MCF 10A (cell line): Measurements from ENCODE around the gene TMEM134. TPM values are rescaled to one million over a fixed set of nuclear protein-coding genes. Genes with fewer than 3 reads are reported as not detected.
"Not testable (repeated sequence)": the region's sequence is repeated elsewhere in the genome, so short reads cannot be mapped to it uniquely, and the experiment has no call there.

Source experiments
- BruUV-seq: library from RNA; stranded (reverse); fragments of 400-500 nt; replicated peaks from 2 replicates; lab custom pipeline; 2021; lab: Mats Ljungman, UMichigan
- CTCF ChIA-PET: fragments of 300-600 bp; sonication (Branson Sonifier 250); formaldehyde crosslinking; extraction: SDS; loops from one replicate; lab custom pipeline; 2021; ENCODE audit warnings: antibody characterized with exemption, inconsistent platforms; lab: Yijun Ruan, JAX
- POLR2A ChIA-PET: fragments of 300-600, 350-650 bp; sonication (Branson Sonifier 250); formaldehyde crosslinking; extraction: SDS; loops from one replicate; lab custom pipeline; 2020; ENCODE audit warnings: antibody characterized with exemption, inconsistent platforms; lab: Yijun Ruan, JAX
- DNase-seq: peaks from one replicate; pipeline ENCODE4 v3.0.0-alpha.2; 2018; ENCODE audit not compliant: unreplicated experiment
- H3K27ac Mint-ChIP-seq: one replicate; pipeline ENCODE4 v1.8.0; 2022; ENCODE audit warnings: mild to moderate bottlenecking, low read depth, mixed read lengths; ENCODE audit not compliant: unreplicated experiment
- H3K27me3 Mint-ChIP-seq: one replicate; pipeline ENCODE4 v1.8.0; 2022; ENCODE audit warnings: mixed read lengths; ENCODE audit not compliant: insufficient read depth, unreplicated experiment
- H3K36me3 Mint-ChIP-seq: one replicate; pipeline ENCODE4 v1.8.0; 2022; ENCODE audit warnings: mild to moderate bottlenecking, moderate library complexity, mixed read lengths; ENCODE audit not compliant: insufficient read depth, unreplicated experiment
- H3K4me1 Mint-ChIP-seq: one replicate; pipeline ENCODE4 v1.8.0; 2022; ENCODE audit warnings: mixed read lengths; ENCODE audit not compliant: insufficient read depth, unreplicated experiment
- H3K4me3 Mint-ChIP-seq: one replicate; pipeline ENCODE4 v1.8.0; 2022; ENCODE audit warnings: mild to moderate bottlenecking, moderate library complexity, mixed read lengths; ENCODE audit not compliant: unreplicated experiment
- H3K9me3 Mint-ChIP-seq: one replicate; pipeline ENCODE4 v1.8.0; 2022; ENCODE audit warnings: mixed read lengths; ENCODE audit not compliant: unreplicated experiment
- CTCF ChIP-seq: fragments of 200-600 bp; IDR thresholded peaks from one replicate; pipeline ENCODE4 v1.8.0; 2022; ENCODE audit warnings: antibody characterized with exemption, mild to moderate bottlenecking; ENCODE audit not compliant: unreplicated experiment
- intact Hi-C: fragments of 100-400 bp; cut with micrococcal nuclease; formaldehyde crosslinking; loops from 2 replicates; pipeline ENCODE4 v1.14.1; 2022
- total RNA-seq: library from RNA; stranded (reverse); gene quantifications from 2 replicates; pipeline ENCODE4 v1.2.3, GENCODE V29; 2022

The TMEM134 gene
- total RNA-seq, 1 experiment from 2014 or later, result 49.7 TPM

GRCh38 chr11:67482275-67482826 is 13.3 kb upstream of the TMEM134 start:
- Mint-ChIP-seq H3K36me3 (peaks cover 24% of the 10 kb centered on the region), H3K4me3 (peak overlapping the region; percentile 90), H3K9me3 (no peaks in the 10 kb centered on the region), H3K4me1 (peaks cover 36% of the 10 kb centered on the region), H3K27me3 (no peaks in the 10 kb centered on the region), H3K27ac (peak overlapping the region; percentile 99)
- intact Hi-C loops, result no loop called here
- ChIA-PET POLR2A (interaction anchor here (0.6 to 2.1 kb wide), 18 partner anchors 8 to 1364 kb away, joined by 3 to 11 read pairs (median 4); partner anchors contain the start of genes PITPNM1, RAD9A, RPS6KB2 and TMEM134), CTCF (interaction anchor here (0.6 kb wide), 1 partner anchor 14 kb away, joined by 3 read pairs; no protein-coding TSS in a partner anchor)
- TSS peak; percentile 58 for BruUV-seq
- DNase-seq, result no peak
- no peak for TF ChIP-seq CTCF

- POLR2A ChIA-PET, result interaction anchor here (0.7 to 1.1 kb wide), 3 partner anchors 9 to 39 kb away, joined by 3 read pairs; no protein-coding TSS in a partner anchor
- CTCF ChIA-PET, result interaction anchor here (0.6 to 1.6 kb wide), 4 partner anchors 9 to 185 kb away, joined by 4 to 8 read pairs (median 5); no protein-coding TSS in a partner anchor
- not testable (repeated sequence) for BruUV-seq
Measured at GRCh38 chr11:67477344-67478050, 8.4 kb upstream of the TMEM134 start.

DNA sequence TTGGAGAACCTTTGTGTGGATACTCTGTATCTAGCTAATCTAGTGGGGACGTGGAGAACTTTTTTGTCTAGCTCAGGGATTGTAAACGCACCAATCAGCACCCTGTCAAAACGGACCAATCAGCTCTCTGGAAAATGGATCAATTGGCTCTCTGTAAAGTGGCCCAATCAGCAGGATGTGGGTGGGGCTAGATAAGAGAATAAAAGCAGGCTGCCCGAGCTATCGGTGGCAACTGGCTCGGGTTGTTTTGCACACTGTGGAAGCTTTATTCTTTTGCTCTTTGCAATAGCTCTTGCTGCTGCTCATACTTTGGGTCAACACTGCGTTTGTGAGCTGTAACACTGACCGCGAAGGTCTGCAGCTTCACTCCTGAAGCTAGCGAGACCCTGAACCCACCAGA is 7.6 kb upstream of the TMEM134 start:
- H3K4me3 Mint-ChIP-seq, BruUV-seq, H3K9me3 Mint-ChIP-seq, H3K27ac Mint-ChIP-seq, H3K4me1 Mint-ChIP-seq, H3K36me3 Mint-ChIP-seq, DNase-seq, H3K27me3 Mint-ChIP-seq, intact Hi-C loops: not testable (repeated sequence)
- CTCF ChIA-PET, result interaction anchor here (0.6 to 1.2 kb wide), 3 partner anchors 9 to 186 kb away, joined by 4 to 5 read pairs (median 5); no protein-coding TSS in a partner anchor
- POLR2A ChIA-PET, result interaction anchor here (1.1 kb wide), 1 partner anchor 8 kb away, joined by 3 read pairs; no protein-coding TSS in a partner anchor

More at GRCh38 chr11:67477344-67478050, 8.4 kb upstream of the TMEM134 start:
- H3K4me3 Mint-ChIP-seq, intact Hi-C loops, H3K4me1 Mint-ChIP-seq, DNase-seq, H3K27me3 Mint-ChIP-seq, H3K36me3 Mint-ChIP-seq, H3K27ac Mint-ChIP-seq, H3K9me3 Mint-ChIP-seq: not testable (repeated sequence)

DNA sequence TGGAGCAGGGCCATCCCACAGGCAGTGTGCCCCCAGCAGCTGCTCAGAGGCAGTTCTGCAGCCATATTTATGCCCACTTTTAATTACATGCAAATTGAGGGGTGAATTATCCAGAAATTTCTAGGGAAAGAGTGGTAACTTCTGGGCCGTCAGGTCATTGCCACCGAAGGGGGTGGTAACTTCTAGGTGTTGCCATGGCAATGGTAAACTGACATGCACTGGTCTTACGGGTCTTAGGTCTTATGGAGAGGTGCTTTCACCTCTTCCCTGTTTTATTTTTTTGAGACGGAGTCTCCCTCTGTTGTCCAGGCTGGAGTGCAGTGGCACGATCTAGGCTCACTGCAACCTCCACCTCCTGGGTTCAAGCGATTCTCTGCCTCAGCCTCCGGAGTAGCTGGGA is 3.8 kb upstream of the TMEM134 start:
- H3K4me1 Mint-ChIP-seq, result peaks cover 1% of the 10 kb centered on the region
- H3K27ac Mint-ChIP-seq, result no peak overlapping the region
- H3K36me3 Mint-ChIP-seq, result peaks cover 9% of the 10 kb centered on the region
- no peak overlapping the region for H3K4me3 Mint-ChIP-seq
- DNase-seq, result no peak
- ChIA-PET POLR2A (no interaction called here), CTCF (interaction anchor here (0.7 kb wide), 1 partner anchor 72 kb away, joined by 3 read pairs; no protein-coding TSS in a partner anchor)
- TF ChIP-seq CTCF, result no peak
- intact Hi-C loops, result no loop called here
- BruUV-seq, result no TSS peak
- H3K9me3 Mint-ChIP-seq, result no peaks in the 10 kb centered on the region
- H3K27me3 Mint-ChIP-seq, result no peaks in the 10 kb centered on the region
